Vagina (tissue), 2 donors: Measurements from ENCODE around the gene CADPS2. TPM values are rescaled to one million over a fixed set of nuclear protein-coding genes. Genes with fewer than 3 reads are reported as not detected.

Source experiments
- DNase-seq, 2 donors: peaks; one replicate each; pipeline ENCODE4 v3.0.0-alpha.2; 2017; ENCODE audit errors: extremely low spot score in 2 of 2
- H3K27ac ChIP-seq: fragments of 200-600 bp; sonication (generic); one replicate; pipeline ENCODE4 v1.5.1; 2019
- H3K27me3 ChIP-seq: fragments of 200-600 bp; sonication (generic); one replicate; pipeline ENCODE4 v1.5.1; 2019
- H3K36me3 ChIP-seq, 2 donors: fragments of 200-600 bp; sonication (generic); one replicate each; pipeline ENCODE4 v1.5.1; 2017 to 2019
- H3K4me1 ChIP-seq: fragments of 200-600 bp; sonication (generic); one replicate; pipeline ENCODE4 v1.5.1; 2019
- H3K4me3 ChIP-seq, 2 donors: fragments of 200-600 bp; sonication (generic); 1 replicate in 1 of 2; 2 replicates in 1 of 2; pipeline ENCODE4 v1.5.1; 2016 to 2019
- H3K9me3 ChIP-seq: fragments of 200-600 bp; sonication (generic); one replicate; pipeline ENCODE4 v1.5.1; 2019
- POLR2A ChIP-seq, 2 donors: fragments of 450-650 bp; IDR thresholded peaks; one replicate each; pipeline ENCODE4 v1.6.1; 2017; ENCODE audit warnings: antibody characterized with exemption in 2 of 2, mild to moderate bottlenecking in 2 of 2, moderate library complexity in 2 of 2
- POLR2AphosphoS5 ChIP-seq, 2 donors: sonication (generic); formaldehyde crosslinking; IDR thresholded peaks; one replicate each; pipeline ENCODE4 v1.9.0; 2017; ENCODE audit warnings: antibody characterized with exemption in 2 of 2, mild to moderate bottlenecking in 2 of 2, low read depth in 1 of 2; ENCODE audit not compliant: insufficient read depth in 1 of 2
- intact Hi-C: fragments of 100-400 bp; cut with DNase I; formaldehyde crosslinking; loops from one replicate; pipeline ENCODE4 v1.15.1; 2023
- total RNA-seq: library from RNA; depleted of rRNA; stranded (reverse); fragments of >200 nt; gene quantifications from one replicate; pipeline ENCODE4 v1.2.3, GENCODE V29; 2016
- TF ChIP-seq, protein P1 (sequence below), 3 experiments: fragments of 450-650 bp in 2 of 3; fragments of 200-600 bp in 1 of 3; sonication (generic) in 1 of 3; IDR thresholded peaks; one replicate each; pipeline ENCODE4 v1.5.1; 2017 to 2019; ENCODE audit warnings: antibody characterized with exemption in 3 of 3, mild to moderate bottlenecking in 2 of 3, moderate library complexity in 2 of 3

The CADPS2 gene
- total RNA-seq, 1 donor from 2014 or later, result 25.5 TPM

GRCh38 chr7:122675621-122676020 is 210.6 kb downstream of the CADPS2 start:
- no peak for TF ChIP-seq POLR2A (IDR thresholded peaks at IDR 0.05)
- TF ChIP-seq, protein P1, sequence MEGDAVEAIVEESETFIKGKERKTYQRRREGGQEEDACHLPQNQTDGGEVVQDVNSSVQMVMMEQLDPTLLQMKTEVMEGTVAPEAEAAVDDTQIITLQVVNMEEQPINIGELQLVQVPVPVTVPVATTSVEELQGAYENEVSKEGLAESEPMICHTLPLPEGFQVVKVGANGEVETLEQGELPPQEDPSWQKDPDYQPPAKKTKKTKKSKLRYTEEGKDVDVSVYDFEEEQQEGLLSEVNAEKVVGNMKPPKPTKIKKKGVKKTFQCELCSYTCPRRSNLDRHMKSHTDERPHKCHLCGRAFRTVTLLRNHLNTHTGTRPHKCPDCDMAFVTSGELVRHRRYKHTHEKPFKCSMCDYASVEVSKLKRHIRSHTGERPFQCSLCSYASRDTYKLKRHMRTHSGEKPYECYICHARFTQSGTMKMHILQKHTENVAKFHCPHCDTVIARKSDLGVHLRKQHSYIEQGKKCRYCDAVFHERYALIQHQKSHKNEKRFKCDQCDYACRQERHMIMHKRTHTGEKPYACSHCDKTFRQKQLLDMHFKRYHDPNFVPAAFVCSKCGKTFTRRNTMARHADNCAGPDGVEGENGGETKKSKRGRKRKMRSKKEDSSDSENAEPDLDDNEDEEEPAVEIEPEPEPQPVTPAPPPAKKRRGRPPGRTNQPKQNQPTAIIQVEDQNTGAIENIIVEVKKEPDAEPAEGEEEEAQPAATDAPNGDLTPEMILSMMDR (IDR thresholded peaks at IDR 0.05), result no peak
- no peak for TF ChIP-seq POLR2AphosphoS5 (IDR thresholded peaks at IDR 0.05; ENCODE audit: insufficient read depth in 1 of 2, low read depth in 1 of 2)
- no peaks in the 10 kb centered on the region for H3K36me3 ChIP-seq
- no peak overlapping the region for H3K27ac ChIP-seq
- H3K4me3 ChIP-seq, result no peak overlapping the region
- intact Hi-C loops, result no loop called here
- no peak for DNase-seq
- no peaks in the 10 kb centered on the region for H3K27me3 ChIP-seq
- no peaks in the 10 kb centered on the region for H3K9me3 ChIP-seq
- H3K4me1 ChIP-seq, result peaks cover 16% of the 10 kb centered on the region

DNA sequence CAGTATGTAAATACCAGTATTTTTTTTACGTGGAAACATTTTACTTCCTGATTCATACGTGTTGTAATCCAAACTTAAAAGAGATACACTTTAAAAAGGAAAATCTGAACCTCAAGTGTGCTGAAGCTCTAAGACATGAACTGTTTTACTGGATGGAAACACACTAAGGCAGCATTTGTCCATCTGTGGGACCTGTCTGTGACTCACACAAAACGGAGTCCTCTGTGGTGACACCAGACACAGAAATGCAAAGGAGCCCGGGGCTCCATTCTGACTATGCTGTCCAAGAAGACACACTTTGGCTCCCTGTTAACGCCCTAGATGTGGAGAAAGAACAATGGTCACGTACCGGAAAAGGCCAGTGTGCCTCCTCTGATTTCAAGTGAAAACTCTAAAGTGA is 211.2 kb downstream of the CADPS2 start:
- H3K9me3 ChIP-seq, result no peaks in the 10 kb centered on the region
- H3K36me3 ChIP-seq, result no peaks in the 10 kb centered on the region
- H3K27ac ChIP-seq, result no peak overlapping the region
- no peak for DNase-seq
- H3K4me3 ChIP-seq, result no peak overlapping the region
- no peak for TF ChIP-seq POLR2AphosphoS5 (IDR thresholded peaks at IDR 0.05; ENCODE audit: insufficient read depth in 1 of 2, low read depth in 1 of 2)
- TF ChIP-seq, protein P1 (IDR thresholded peaks at IDR 0.05), result no peak
- TF ChIP-seq POLR2A (IDR thresholded peaks at IDR 0.05), result no peak
- H3K27me3 ChIP-seq, result no peaks in the 10 kb centered on the region
- intact Hi-C loops, result no loop called here
- H3K4me1 ChIP-seq, result peaks cover 16% of the 10 kb centered on the region

- H3K27ac ChIP-seq, result no peak overlapping the region
- no peaks in the 10 kb centered on the region for H3K27me3 ChIP-seq
- intact Hi-C loops, result no loop called here
These were observed 211.8 kb downstream of the CADPS2 start for GRCh38 chr7:122674502-122674901.

GRCh38 chr7:122673951-122674350 is 212.3 kb downstream of the CADPS2 start:
- H3K27ac ChIP-seq, result no peak overlapping the region

More at GRCh38 chr7:122674502-122674901, 211.8 kb downstream of the CADPS2 start:
- peak overlapping the region in 1 of 2 donors; percentile 2 for H3K4me3 ChIP-seq
- TF ChIP-seq, protein P1 (IDR thresholded peaks at IDR 0.05), result no peak
- TF ChIP-seq POLR2AphosphoS5 (IDR thresholded peaks at IDR 0.05; ENCODE audit: insufficient read depth in 1 of 2, low read depth in 1 of 2) (no peak), POLR2A (IDR thresholded peaks at IDR 0.05) (no peak)
- H3K9me3 ChIP-seq, result no peaks in the 10 kb centered on the region
- H3K4me1 ChIP-seq, result peaks cover 16% of the 10 kb centered on the region
- no peak for DNase-seq
- no peaks in the 10 kb centered on the region for H3K36me3 ChIP-seq

GRCh38 chr7:122672536-122672935 is 213.7 kb downstream of the CADPS2 start:
- Histone ChIP-seq H3K27me3 (no peaks in the 10 kb centered on the region), H3K4me3 (no peak overlapping the region), H3K36me3 (no peaks in the 10 kb centered on the region), H3K9me3 (no peaks in the 10 kb centered on the region), H3K27ac (no peak overlapping the region), H3K4me1 (peaks cover 16% of the 10 kb centered on the region)
- intact Hi-C loops, result no loop called here
- no peak for TF ChIP-seq POLR2A (IDR thresholded peaks at IDR 0.05)
- no peak for DNase-seq

More at GRCh38 chr7:122673951-122674350, 212.3 kb downstream of the CADPS2 start:
- H3K27me3 ChIP-seq, result no peaks in the 10 kb centered on the region
- peaks cover 16% of the 10 kb centered on the region for H3K4me1 ChIP-seq
- H3K4me3 ChIP-seq, result no peak overlapping the region
- no peaks in the 10 kb centered on the region for H3K36me3 ChIP-seq
- no peaks in the 10 kb centered on the region for H3K9me3 ChIP-seq
- no peak for DNase-seq
- TF ChIP-seq POLR2AphosphoS5 (IDR thresholded peaks at IDR 0.05; ENCODE audit: insufficient read depth in 1 of 2, low read depth in 1 of 2), result no peak
- TF ChIP-seq, protein P1 (IDR thresholded peaks at IDR 0.05), result no peak
- TF ChIP-seq POLR2A (IDR thresholded peaks at IDR 0.05), result no peak
- intact Hi-C loops, result no loop called here
